Measurements from ENCODE around the gene RHOT1.
"Not testable (repeated sequence)": the region's sequence is repeated elsewhere in the genome, so short reads cannot be mapped to it uniquely, and the experiment has no call there.

The RHOT1 gene

GRCh38 chr17:32240750-32241149 is 98.4 kb downstream of the RHOT1 start:
- no peak for DNase-seq

- DNase-seq: no peak
Measured at GRCh38 chr17:32241640-32242039, 99.3 kb downstream of the RHOT1 start.

DNA sequence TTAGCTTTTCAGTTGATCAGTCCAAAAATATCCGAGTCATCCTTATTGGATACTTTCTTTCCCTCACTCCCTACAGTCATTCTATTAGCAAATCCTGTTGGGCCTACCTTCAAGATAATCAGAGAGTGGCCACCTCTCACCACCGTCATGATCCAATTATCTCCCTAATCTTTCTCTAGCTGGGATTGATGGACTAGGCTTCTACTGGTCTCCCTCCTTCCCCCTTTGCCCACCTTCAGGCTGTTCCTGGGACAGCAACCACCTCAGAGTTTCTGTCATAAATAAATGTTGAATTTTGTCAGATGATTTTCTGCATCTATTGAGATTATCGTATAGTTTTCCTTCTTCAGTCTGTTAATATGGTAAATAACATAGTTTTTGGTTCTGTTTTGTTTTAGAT is 107.2 kb downstream of the RHOT1 start:
- DNase-seq: no peak

GRCh38 chr17:32253117-32253611 is 110.9 kb downstream of the RHOT1 start:
- peak; percentile 73 for DNase-seq

DNA sequence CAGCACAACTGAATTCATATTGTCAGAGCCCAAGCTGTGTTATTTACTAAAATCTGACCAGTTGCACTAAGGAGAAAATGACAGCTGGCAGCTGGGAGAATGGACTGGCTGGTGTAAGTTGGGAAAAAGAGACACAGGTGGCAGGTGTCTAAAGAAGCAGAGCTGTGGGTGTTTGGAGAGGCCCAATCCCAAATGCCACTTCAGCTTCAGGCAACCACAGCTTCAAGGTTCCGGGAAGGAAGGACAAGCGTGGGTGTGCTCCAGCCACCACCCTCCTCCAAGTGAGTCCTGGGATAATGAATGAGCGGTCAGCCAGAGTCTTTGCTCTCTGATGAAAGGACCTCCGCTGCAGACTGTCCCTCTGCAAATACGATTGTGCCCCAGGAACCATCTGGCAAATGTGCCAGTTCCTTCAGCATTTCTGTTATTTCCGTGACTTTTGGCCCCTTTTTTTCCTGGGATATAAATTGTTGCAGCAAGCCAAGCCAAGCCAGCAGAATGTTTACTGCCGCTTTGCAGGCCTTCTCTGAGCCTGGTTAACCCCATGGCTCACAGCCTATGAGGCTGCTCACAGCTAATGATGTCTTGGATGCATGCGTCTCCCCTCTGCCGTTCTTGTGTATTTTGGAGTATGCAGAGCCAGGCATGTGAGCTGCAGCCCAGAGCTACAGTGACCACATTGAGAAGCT is 113.9 kb downstream of the RHOT1 start:
- DNase-seq: no peak

DNA sequence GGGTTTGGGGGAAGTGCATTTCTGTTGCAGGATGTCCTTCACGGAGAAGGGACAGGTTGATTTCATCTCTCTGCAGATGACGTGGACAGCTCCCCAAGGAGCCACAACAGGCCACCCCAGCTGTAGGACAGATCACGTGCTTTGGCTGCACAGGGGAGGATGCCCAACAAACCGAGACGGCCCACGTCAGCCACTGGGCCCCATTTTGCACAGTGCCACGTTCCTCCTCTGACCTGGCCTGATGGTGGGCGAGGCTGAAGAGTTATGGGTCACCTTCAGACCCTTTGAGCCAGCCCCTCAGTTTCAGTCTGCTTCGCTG is 114.4 kb downstream of the RHOT1 start:
- no peak for DNase-seq

GRCh38 chr17:32258383-32259140 is 116.3 kb downstream of the RHOT1 start:
- DNase-seq: no peak

DNA sequence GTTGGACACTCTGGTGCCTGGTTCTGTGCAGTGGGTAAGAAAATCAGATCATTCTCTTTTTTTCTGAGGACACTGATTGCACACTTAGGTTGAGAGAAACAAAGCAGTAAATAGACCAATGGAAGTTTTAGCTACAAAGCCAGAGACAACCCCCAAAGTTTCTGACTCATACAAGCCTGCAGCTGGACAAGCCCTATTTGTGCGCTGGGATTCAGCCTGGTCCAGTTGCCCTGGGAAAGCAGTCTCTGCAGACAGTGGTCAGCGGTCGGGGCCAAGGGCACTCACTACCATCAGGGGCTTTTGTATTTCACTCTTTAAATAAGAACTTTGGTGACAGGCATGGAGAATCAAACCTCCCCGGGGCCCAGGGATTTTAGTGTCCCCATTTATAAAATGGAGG is 117.3 kb downstream of the RHOT1 start:
- DNase-seq: no peak

GRCh38 chr17:32261417-32261736 is 119.1 kb downstream of the RHOT1 start:
- DNase-seq: no peak

- no peak for DNase-seq
Measured at GRCh38 chr17:32261936-32262510, 119.7 kb downstream of the RHOT1 start.

DNA sequence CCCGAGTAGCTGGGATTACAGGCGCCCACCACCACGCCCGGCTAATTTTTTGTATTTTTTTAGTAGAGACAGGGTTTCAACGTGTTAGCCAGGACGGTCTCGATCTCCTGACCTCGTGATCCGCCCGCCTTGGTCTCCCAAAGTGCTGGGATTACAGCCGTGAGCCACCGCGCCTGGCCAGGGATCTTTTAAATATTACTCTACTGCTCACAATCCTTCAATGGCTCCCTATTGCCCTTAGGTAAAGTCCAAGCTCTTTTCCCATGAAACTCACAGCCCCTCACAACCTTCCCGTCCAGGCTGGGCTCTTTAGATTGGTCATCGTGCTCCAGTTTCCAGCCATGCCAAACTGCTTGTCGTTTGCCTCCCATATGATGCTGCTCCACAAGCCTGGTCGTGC is 121.2 kb downstream of the RHOT1 start:
- not testable (repeated sequence) for DNase-seq

DNA sequence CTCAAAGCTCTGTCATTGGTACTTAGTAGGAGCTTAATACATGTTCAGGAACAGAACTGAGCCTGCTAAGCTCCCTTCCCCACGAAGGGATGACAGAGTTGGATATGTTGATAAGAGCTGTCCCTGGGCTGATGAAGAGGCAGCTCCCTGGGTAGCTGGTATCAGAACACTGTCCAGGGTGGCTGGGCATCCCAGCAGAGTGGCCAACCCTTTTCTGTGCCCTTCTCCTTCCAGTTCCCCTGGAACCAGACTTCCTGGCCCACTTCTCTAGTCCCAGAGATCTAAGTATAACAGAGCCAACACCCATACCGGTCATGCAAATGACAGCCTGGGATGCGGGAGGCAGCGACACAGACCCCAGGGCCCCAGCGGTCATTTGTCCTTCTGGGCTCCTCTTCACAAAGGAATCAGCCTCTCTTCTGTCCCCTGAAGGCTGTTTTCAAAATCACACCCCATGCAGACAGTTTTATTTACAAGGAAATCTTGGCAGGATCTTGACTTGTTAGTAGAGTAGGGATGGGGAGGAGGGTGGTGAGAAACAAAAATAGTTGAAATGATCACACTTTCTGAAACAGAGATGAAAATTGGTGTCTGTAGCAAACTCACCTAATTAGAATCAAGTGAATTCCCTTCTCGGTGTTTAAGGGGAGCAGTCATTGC is 122.0 kb downstream of the RHOT1 start:
- no peak for DNase-seq

DNA sequence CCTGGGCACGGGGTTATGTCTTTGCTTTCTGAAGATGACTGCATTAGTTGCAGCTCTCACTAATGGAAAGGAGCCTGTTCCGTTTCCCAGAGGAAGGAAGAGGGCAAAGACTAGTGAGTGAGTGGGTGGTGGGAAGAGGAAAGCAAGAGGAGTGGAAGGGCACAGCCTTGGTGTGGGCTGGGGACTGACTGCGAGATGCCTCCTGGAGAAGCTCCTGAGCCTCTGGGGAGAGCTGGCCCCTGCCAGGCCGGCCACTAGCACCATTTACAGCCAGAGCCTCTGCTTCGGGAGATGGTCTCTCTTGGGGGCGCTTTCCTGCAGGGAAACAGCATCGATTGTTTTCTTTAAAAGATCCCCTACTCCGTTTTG is 122.5 kb downstream of the RHOT1 start:
- no peak for DNase-seq

DNA sequence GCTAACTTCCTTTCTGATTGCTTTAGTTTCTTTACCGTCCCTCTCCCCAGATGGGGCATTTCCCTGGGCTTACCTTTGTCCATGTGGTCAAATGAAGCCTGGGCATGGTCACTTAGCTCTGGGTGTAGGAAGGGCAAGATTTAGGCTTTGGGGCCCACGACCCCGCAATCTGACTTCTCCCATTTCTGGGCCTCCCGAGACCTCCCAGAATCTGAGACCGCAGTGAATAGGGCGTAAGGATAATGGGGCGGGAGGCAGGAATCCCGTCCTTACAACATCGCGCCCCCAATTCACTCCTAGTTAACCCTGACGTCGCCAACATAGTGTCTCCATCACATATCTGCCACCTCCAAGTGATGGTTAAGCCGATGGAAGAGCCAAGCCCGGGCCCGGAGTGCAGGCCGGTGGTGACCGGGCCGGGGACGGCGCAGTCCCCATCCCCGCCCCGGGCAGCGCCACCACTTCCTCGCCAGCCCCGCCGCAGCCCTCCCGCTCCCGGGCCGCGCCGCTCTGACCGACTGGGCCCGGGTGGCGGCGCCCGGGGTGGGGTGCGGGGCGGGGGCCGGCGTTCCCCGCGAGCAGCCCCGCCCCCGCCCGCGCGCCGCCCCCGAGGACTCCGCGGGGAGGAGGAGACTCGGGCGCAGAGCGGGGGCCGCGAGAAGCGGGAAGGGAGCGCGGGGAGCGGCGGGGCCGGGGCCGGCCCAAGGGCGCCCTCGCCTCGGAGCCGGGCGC is 123.1 kb downstream of the RHOT1 start, which contains the start of gene RHBDL3:
TSS of gene RHBDL3 (plus strand) at position 641 of the 732 bp plus-strand sequence. CDS start 358 bp downstream, outside the sequence.
- DNase-seq: no peak

DNA sequence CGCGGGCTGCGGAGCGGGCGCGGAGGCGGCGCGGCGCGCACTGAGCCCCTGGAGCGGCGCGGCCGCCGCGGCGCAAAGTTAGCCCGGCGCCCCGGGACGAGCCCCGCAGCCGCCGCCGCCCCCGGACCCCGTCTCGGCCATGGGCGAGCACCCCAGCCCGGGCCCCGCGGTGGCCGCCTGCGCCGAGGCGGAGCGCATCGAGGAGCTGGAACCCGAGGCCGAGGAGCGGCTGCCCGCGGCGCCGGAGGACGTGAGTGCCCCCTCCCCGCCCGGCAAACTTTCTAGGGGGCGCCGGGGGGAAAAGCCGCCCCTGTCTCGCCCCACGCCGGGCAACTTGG is 123.7 kb downstream of the RHOT1 start:
- no peak for DNase-seq

- DNase-seq: no peak
Measured at GRCh38 chr17:32266389-32267301, 124.3 kb downstream of the RHOT1 start.

DNA sequence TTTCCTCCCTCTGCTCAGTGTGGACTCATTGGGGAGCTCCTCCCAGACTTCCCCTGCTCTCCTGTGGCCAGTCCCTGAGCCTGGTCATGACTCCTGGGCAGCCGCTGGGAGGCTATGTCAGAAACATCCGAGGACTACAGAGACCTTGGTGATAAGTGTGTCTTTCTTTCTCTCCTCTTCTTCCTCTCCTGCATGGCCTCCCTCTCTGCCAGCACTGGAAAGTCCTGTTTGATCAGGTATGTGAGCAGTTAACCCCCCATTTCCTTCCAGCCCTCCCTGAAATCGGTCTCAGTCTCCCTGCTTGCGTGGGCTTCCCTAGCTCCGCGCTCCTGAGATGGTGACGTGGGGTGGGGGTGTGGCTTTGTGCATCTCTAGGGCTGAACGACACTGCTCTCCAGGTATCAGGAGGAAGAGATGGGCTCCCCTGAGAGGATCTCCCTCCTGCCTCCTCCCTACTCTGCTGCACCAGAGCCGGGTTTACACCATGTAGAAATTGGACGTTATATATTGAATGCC is 125.4 kb downstream of the RHOT1 start:
- no peak for DNase-seq

- DNase-seq: no peak
Measured at GRCh38 chr17:32268734-32269288, 126.5 kb downstream of the RHOT1 start.

DNA sequence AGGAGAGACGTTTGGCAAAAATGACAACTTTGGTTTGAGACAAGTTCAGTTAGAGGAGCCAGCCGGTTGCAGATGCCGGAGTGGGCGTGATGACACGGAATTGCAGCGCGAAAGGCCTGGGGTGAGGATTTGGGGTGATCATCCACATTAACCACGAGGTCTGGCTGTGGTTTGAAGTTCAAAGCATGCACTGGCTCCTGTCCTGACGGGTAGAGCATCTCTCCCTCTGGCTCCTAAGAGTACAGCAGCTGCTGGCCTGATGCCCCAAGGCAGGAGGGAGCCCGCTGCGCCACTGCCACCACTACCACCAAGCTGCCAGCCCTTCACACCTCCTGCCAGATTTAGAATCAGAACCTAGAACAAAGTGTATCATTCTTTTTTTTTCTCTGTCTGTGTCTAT is 127.1 kb downstream of the RHOT1 start:
- no peak for DNase-seq

GRCh38 chr17:32271844-32272243 is 129.5 kb downstream of the RHOT1 start:
- no peak for DNase-seq

DNA sequence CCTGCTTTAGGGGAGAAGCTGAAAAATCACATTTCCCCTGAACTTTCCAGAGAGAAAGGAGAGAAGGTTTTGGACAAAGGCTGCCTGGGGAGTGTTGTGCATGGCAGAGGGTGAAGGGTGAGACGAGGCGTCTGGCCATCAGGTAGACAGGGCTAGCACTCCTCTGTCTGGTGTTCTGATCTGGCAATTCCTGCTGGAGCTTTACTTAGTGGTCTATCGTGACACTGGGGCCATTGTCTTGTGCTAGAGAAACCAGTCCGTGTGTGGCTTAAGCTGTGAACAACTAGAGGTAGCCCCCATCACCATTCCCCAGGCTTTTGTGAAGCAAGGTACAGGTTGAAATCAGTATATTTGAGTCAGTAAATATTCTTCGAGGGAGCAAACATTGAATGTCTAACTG is 131.8 kb downstream of the RHOT1 start:
- DNase-seq: no peak

DNA sequence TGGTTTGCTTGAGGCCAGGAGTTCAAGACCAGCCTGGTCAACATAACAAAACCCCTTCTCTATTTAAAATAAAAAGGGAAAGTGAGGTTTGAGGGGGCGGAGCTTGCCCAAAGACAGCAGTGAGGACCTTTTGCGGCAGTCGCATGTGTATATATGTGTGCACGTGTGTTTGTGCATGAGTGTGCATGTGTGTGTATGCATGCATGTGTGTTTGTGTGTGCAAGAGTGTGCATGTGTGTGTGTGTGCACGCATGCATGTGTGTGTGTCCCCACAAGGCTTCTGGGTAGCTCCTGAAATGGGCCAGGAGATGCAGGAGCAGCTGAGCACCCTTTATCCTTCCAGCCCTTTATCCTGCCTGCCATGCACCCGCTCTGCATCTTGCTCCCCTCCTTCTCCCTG is 132.3 kb downstream of the RHOT1 start:
- no peak for DNase-seq
